ENCODE measurements around the gene LRP1-AS. TPM values are rescaled to one million over a fixed set of nuclear protein-coding genes. Genes with fewer than 3 reads are reported as not detected.

The LRP1-AS gene
- total RNA-seq, 4 donors from 2014 or later, result not detected

DNA sequence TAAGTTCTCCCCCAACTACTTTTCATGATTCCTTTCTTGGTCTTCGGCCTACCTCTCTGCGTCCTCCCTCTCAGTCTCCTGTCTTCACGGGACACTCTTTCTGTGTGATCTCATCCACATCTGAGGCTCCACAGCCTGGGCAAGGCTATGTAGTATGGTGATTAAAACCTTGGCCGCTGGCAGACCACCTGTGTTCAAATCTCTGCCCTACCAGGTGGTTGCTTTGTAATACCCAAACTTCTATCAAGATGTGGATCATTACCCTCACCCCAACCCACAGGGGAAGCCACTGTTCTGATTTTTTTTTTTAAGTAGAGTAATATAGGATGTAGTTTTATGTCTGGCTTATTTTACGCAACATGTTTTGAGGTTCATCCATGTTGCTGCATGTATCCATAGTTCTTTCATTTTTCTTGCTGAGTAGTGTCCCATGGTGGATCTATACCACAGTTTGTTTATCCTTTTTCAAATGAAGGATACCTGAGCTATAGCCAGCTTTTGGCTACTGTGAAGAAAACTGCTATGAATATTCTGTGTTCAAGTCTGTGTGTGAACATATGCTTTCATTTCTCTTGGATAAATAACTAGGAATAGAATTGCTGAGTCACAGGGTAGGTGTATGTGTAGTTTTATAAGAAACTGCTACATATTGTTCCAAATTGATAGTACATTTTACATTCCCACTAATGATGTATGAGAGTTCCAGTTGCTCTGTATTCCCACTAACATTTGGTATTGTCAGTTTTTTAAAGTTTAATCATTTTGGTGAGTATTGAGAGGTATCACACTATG, 27.9 kb downstream of the LRP1-AS start:
- 86 to 89% methylated on average over 5 of the region's 5 CpGs for WGBS, 2 donors

DNA sequence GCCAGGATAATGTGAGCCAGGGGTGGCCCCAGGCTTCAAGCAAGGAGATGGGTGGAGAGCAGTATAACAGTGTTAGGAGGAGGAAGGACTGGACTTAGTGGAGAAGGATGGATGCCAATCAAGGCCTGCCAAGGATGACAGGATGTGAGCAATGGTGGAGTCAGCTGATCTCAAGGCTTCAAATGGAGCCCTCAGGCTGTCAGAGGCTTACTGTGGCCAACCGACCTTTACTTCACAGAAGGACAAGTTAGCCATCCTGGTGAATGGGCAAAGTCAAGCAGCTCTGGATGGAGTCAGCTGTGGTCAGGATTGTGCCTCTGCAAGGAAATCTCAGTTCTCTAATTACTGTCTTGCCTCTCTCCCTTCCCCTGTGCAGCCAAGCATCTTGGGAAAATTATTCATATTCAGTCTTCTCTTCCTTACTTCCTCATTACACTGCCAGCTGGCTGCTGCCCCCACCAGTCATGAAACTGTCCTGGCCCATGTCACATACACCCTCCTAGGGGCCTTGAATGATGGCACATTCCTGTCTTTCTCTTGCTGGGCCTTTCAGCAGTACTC, 28.6 kb downstream of the LRP1-AS start:
- H3K27ac ChIP-seq, result peak overlapping the region in 1 of 4 donors; percentile 19
- no peaks in the 10 kb centered on the region for H3K36me3 ChIP-seq
- H3K9me3 ChIP-seq, result no peaks in the 10 kb centered on the region
- DNase-seq, result no peak
- TF ChIP-seq POLR2A (IDR thresholded peaks at IDR 0.05), result no peak
- TF ChIP-seq, protein P1, sequence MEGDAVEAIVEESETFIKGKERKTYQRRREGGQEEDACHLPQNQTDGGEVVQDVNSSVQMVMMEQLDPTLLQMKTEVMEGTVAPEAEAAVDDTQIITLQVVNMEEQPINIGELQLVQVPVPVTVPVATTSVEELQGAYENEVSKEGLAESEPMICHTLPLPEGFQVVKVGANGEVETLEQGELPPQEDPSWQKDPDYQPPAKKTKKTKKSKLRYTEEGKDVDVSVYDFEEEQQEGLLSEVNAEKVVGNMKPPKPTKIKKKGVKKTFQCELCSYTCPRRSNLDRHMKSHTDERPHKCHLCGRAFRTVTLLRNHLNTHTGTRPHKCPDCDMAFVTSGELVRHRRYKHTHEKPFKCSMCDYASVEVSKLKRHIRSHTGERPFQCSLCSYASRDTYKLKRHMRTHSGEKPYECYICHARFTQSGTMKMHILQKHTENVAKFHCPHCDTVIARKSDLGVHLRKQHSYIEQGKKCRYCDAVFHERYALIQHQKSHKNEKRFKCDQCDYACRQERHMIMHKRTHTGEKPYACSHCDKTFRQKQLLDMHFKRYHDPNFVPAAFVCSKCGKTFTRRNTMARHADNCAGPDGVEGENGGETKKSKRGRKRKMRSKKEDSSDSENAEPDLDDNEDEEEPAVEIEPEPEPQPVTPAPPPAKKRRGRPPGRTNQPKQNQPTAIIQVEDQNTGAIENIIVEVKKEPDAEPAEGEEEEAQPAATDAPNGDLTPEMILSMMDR (IDR thresholded peaks at IDR 0.05), result peak in 1 of 6 experiments; percentile 3
- H3K27me3 ChIP-seq, result no peaks in the 10 kb centered on the region
- WGBS, 2 donors, result 25 to 30% methylated on average over 1 of the region's 1 CpG
- H3K4me1 ChIP-seq, result no peaks in the 10 kb centered on the region
- intact Hi-C loops (cut with DNase I), result no loop called here
- no peak overlapping the region for H3K4me3 ChIP-seq

More for the DNA sequence above, 27.9 kb downstream of the LRP1-AS start:
- TF ChIP-seq POLR2A (IDR thresholded peaks at IDR 0.05), result no peak
- TF ChIP-seq, protein P1 (IDR thresholded peaks at IDR 0.05), result no peak
- peak overlapping the region in 1 of 4 donors; percentile 19 for H3K27ac ChIP-seq
- intact Hi-C loops (cut with DNase I), result no loop called here
- H3K4me1 ChIP-seq, result peaks cover 0 to 3% (median 0%) of the 10 kb centered on the region in 3 donors
- no peaks in the 10 kb centered on the region for H3K36me3 ChIP-seq
- H3K4me3 ChIP-seq, result no peak overlapping the region
- no peaks in the 10 kb centered on the region for H3K9me3 ChIP-seq
- DNase-seq, result no peak
- H3K27me3 ChIP-seq, result no peaks in the 10 kb centered on the region

DNA sequence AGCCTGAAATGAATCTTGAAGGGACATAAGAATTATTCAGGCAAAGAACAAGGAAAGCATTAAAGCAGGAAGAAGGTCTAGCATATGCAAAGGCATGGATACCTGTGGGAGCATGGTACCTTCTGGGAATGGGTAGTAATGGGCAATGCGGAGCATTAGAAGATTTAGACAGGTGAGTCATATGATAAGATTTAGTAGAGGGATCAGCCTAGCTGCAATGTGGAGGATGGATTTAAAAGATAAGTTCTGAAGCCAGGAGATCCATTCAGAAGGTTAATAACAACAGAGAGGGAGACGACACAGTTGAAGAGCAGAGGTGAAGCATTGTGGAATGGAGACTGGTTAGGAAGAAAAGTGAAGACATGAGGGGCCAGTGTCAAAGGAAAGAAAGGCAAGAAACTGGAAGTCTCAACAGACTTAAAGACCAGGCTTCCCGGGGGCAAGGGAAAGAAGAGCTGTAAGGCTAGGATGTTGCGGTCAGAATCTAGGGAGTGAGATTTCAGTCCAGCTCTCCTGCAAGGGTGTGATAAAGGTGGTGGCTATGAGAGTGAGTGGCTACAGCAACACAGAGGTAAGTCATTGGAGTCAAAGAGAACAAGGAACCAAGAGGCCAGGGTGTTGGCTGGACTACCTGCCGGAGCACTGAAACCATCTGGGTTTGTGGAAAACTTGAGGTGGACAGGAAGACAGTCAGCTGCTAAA, 30.7 kb downstream of the LRP1-AS start:
- H3K4me3 ChIP-seq, result no peak overlapping the region
- H3K36me3 ChIP-seq, result no peaks in the 10 kb centered on the region
- H3K9me3 ChIP-seq, result no peaks in the 10 kb centered on the region
- H3K27ac ChIP-seq, result no peak overlapping the region
- intact Hi-C loops (cut with DNase I), result no loop called here
- peaks cover 5 to 12% (median 7%) of the 10 kb centered on the region in 3 donors for H3K4me1 ChIP-seq
- 87 to 92% methylated on average over 4 to 5 of the region's 5 CpGs for WGBS, 2 donors
- H3K27me3 ChIP-seq, result no peaks in the 10 kb centered on the region
- TF ChIP-seq, protein P1 (IDR thresholded peaks at IDR 0.05), result no peak
- no peak for TF ChIP-seq POLR2A (IDR thresholded peaks at IDR 0.05)
- DNase-seq, result no peak

DNA sequence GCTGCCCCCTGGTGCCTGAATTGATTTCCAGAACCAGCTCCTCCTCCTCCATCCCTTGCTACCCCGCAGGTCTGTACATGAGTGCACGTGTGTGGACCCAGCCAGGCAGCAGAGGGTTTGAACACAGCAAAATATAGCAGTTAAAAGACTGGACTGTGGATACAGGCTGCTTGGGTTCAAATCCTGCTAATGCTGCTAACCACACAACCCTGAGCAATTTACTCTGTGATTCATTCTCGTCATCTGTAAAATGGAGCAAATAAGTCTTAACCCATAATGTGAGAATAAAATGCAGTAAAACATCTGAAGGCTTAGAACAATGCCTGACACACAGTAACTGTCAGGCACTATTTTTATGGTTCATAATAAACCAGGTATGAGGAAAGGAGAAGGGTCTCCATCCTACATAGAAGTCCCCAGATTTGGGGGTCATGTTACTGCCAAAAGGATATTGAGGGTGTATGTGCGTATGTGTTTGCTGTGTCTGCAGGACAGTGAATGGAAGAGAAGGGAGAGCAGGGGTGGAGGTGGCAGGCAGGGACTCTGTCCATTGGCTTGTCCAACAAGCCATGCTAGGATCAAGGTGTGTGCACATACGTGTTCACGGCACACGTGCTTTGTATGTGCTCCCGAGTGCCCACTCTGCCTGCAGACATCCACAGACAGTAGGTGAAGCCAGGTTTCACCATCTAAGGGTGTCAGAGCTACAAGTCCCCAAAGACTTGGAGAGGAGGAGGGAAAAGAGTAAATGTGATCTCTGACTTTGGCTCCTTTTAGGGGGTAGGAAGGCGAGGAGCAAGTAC, 34.7 kb downstream of the LRP1-AS start:
- Histone ChIP-seq H3K27ac (peak overlapping the region; percentile 98 to 99 (median 99)), H3K4me1 (peaks cover 26 to 44% (median 31%) of the 10 kb centered on the region in 3 donors), H3K36me3 (peaks cover 0 to 17% (median 0%) of the 10 kb centered on the region in 3 donors), H3K9me3 (no peaks in the 10 kb centered on the region), H3K27me3 (no peaks in the 10 kb centered on the region), H3K4me3 (peak overlapping the region in 3 of 4 donors; percentile 68 to 79 (median 69))
- intact Hi-C loops (cut with DNase I), result loop anchor here (2.0 kb wide), 1 partner anchor 42 kb away; no protein-coding TSS in a partner anchor
- TF ChIP-seq, protein P1 (IDR thresholded peaks at IDR 0.05), result peak in 4 of 6 experiments; percentile 69 to 95 (median 87)
- TF ChIP-seq POLR2A (IDR thresholded peaks at IDR 0.05), result no peak
- no peak for DNase-seq
- 65 to 68% methylated on average over 8 to 9 of the region's 9 CpGs for WGBS, 2 donors
